ENCODE results near the gene ZNF689. TPM values are rescaled to one million over a fixed set of nuclear protein-coding genes. Genes with fewer than 3 reads are reported as not detected.

ZNF689 gene
- total and polyA plus RNA-seq, 2 of the 13 experiments (the other 11 are each of a cell fraction or from before 2014, with no cell fraction given), result 9.7 to 19.5 TPM

- TF ChIP-seq KIAA2018 (CRISPR knock-in tag; IDR thresholded peaks at IDR 0.05; ENCODE audit: borderline replicate concordance) (no peak), FOXK1 (CRISPR knock-in tag; IDR thresholded peaks at IDR 0.05; ENCODE audit: borderline replicate concordance, low read depth) (peak; percentile 87; the same call in 1 of the 2 replicates), ZSCAN20 (CRISPR knock-in tag; IDR thresholded peaks at IDR 0.05; ENCODE audit: borderline replicate concordance) (no peak), RAD21 (CRISPR knock-in tag; IDR thresholded peaks at IDR 0.05) (peak; percentile 97), ZNF563 (CRISPR knock-in tag; IDR thresholded peaks at IDR 0.05) (peak; percentile 88), ZMYM3 (CRISPR knock-in tag; IDR thresholded peaks at IDR 0.05) (no peak), GATAD1 (CRISPR knock-in tag; IDR thresholded peaks at IDR 0.05) (peak; percentile 78), ZNF318 (CRISPR knock-in tag; IDR thresholded peaks at IDR 0.05) (no peak), MTA1 (CRISPR knock-in tag; IDR thresholded peaks at IDR 0.05; ENCODE audit: borderline replicate concordance) (peak; percentile 99), POLR2G (IDR thresholded peaks at IDR 0.05; ENCODE audit: low read depth, low read length) (peak; percentile 82; the same call in 1 of the 2 replicates), ETV5 (CRISPR knock-in tag; IDR thresholded peaks at IDR 0.05; ENCODE audit: borderline replicate concordance) (peak; percentile 89), GZF1 (CRISPR knock-in tag; IDR thresholded peaks at IDR 0.05) (no peak)
These were observed 47.9 kb upstream of the ZNF689 start, which contains the start of gene FBRS (continued) for GRCh38 chr16:30657866-30658730.

Data from HepG2 (cell line).